Thyroid gland (tissue), 4 donors: Measurements from ENCODE around the gene ZNF117.
"Not testable (repeated sequence)": the region's sequence is repeated elsewhere in the genome, so short reads cannot be mapped to it uniquely, and the experiment has no call there.

Source experiments
- CTCF ChIP-seq, 6 experiments: fragments of 200-600 bp in 3 of 6; fragments of 450-650 bp in 3 of 6; sonication (generic) in 3 of 6; IDR thresholded peaks; one replicate each; pipeline ENCODE4 v1.5.1; 2016 to 2019; ENCODE audit warnings: antibody characterized with exemption in 6 of 6, mild to moderate bottlenecking in 2 of 6, inconsistent platforms in 1 of 6, moderate library complexity in 1 of 6
- POLR2A ChIP-seq, 2 donors: fragments of 450-650 bp; IDR thresholded peaks; one replicate each; pipeline ENCODE4 v1.6.1; 2017; ENCODE audit warnings: antibody characterized with exemption in 2 of 2, mild to moderate bottlenecking in 2 of 2, moderate library complexity in 1 of 2

GRCh38 chr7:65035469-65035868, 44.6 kb upstream of the ZNF117 start:
- TF ChIP-seq CTCF, POLR2A (IDR thresholded peaks at IDR 0.05): not testable (repeated sequence)
